GOT3 (cell line): ENCODE results near the gene FAM13C.
"Not testable (repeated sequence)": the region's sequence is repeated elsewhere in the genome, so short reads cannot be mapped to it uniquely, and the experiment has no call there.

ENCODE experiments used
- DNase-seq: peaks from one replicate; lab custom pipeline; 2025; ENCODE audit warnings: mixed read lengths; lab: John Stamatoyannopoulos, UW

The FAM13C gene

GRCh38 chr10:59276919-59277318, 85.4 kb downstream of the FAM13C start:
- DNase-seq, result no peak

- DNase-seq, result no peak
Observed at GRCh38 chr10:59276133-59276532, 86.2 kb downstream of the FAM13C start.

- no peak for DNase-seq
Observed at GRCh38 chr10:59273445-59273844, 88.9 kb downstream of the FAM13C start.

GRCh38 chr10:59272061-59272460, 90.3 kb downstream of the FAM13C start:
- DNase-seq, result no peak

GRCh38 chr10:59271160-59271559, 91.2 kb downstream of the FAM13C start:
- DNase-seq, result no peak

- no peak for DNase-seq
Observed at GRCh38 chr10:59270492-59270891, 91.9 kb downstream of the FAM13C start.

- DNase-seq, result no peak
Observed at GRCh38 chr10:59269651-59270050, 92.7 kb downstream of the FAM13C start.

GRCh38 chr10:59268460-59268859, 93.9 kb downstream of the FAM13C start:
- no peak for DNase-seq

- DNase-seq, result no peak
Observed at GRCh38 chr10:59266321-59266720, 96.0 kb downstream of the FAM13C start.

- no peak for DNase-seq
Observed at GRCh38 chr10:59265141-59265540, 97.2 kb downstream of the FAM13C start.

GRCh38 chr10:59258890-59259289, 103.5 kb downstream of the FAM13C start:
- no peak for DNase-seq

GRCh38 chr10:59257224-59257623, 105.1 kb downstream of the FAM13C start:
- DNase-seq, result no peak

- no peak for DNase-seq
Observed at GRCh38 chr10:59255463-59255862, 106.9 kb downstream of the FAM13C start.

GRCh38 chr10:59252491-59252890, 109.9 kb downstream of the FAM13C start:
- DNase-seq, result no peak

GRCh38 chr10:59245686-59246085, 116.7 kb downstream of the FAM13C start:
- no peak for DNase-seq

- DNase-seq, result no peak
Observed at GRCh38 chr10:59244871-59245270, 117.5 kb downstream of the FAM13C start.

- no peak for DNase-seq
Observed at GRCh38 chr10:59243611-59244195, 118.6 kb downstream of the FAM13C start.

GRCh38 chr10:59242991-59243390, 119.4 kb downstream of the FAM13C start:
- no peak for DNase-seq

- DNase-seq, result no peak
Observed at GRCh38 chr10:59242057-59242456, 120.3 kb downstream of the FAM13C start.

- DNase-seq, result no peak
Observed at GRCh38 chr10:59240582-59241183, 121.7 kb downstream of the FAM13C start.

- DNase-seq, result not testable (repeated sequence)
Observed at GRCh38 chr10:59239108-59239507, 123.2 kb downstream of the FAM13C start.

GRCh38 chr10:59237775-59238174, 124.6 kb downstream of the FAM13C start:
- no peak for DNase-seq

- no peak for DNase-seq
Observed at GRCh38 chr10:59236064-59236697, 126.2 kb downstream of the FAM13C start.
